Activated T-helper 1 cell treated with anti-CD3 and anti-CD28 coated beads, Interleukin-12 subunit alpha, Interleukin-12 subunit beta, Interleukin-2, Interleukin-4 antibody, amounts not matched to agents 30 ng/mL and 10 ng/mL and 1 ng/mL, durations not matched to agents 14 hours and 24 hours and 36 hours (primary cell): ENCODE measurements around the gene MICAL3. TPM values are rescaled to one million over a fixed set of nuclear protein-coding genes. Genes with fewer than 3 reads are reported as not detected.
"Not testable (repeated sequence)": the region's sequence is repeated elsewhere in the genome, so short reads cannot be mapped to it uniquely, and the experiment has no call there.

Experiments used
- DNase-seq: peaks from one replicate; pipeline ENCODE4 v3.0.0; 2021; ENCODE audit warnings: low spot score
- H3K27ac Mint-ChIP-seq: one replicate; pipeline ENCODE4 v1.8.0; 2021; ENCODE audit warnings: mild to moderate bottlenecking, mixed read lengths
- H3K27me3 Mint-ChIP-seq: one replicate; pipeline ENCODE4 v1.8.0; 2022; ENCODE audit warnings: mild to moderate bottlenecking, moderate library complexity, mixed read lengths; ENCODE audit not compliant: insufficient read depth
- H3K36me3 Mint-ChIP-seq: one replicate; pipeline ENCODE4 v1.8.0; 2021; ENCODE audit warnings: low read depth, mixed read lengths
- H3K4me1 Mint-ChIP-seq: one replicate; pipeline ENCODE4 v1.8.0; 2021; ENCODE audit warnings: low read depth, mixed read lengths
- H3K4me3 Mint-ChIP-seq: one replicate; pipeline ENCODE4 v1.8.0; 2021; ENCODE audit warnings: mild to moderate bottlenecking, moderate library complexity, mixed read lengths
- H3K9me3 Mint-ChIP-seq: one replicate; pipeline ENCODE4 v1.8.0; 2021; ENCODE audit warnings: mixed read lengths
- intact Hi-C: fragments of 100-400 bp; cut with micrococcal nuclease; formaldehyde crosslinking; loops from one replicate; pipeline ENCODE4 v1.15.1; 2024
- total RNA-seq: library from RNA; stranded (reverse); gene quantifications from 2 replicates; pipeline ENCODE4 v1.2.3, GENCODE V29; 2022

The MICAL3 gene
- total RNA-seq, 1 donor from 2014 or later: 50.6 TPM

DNA sequence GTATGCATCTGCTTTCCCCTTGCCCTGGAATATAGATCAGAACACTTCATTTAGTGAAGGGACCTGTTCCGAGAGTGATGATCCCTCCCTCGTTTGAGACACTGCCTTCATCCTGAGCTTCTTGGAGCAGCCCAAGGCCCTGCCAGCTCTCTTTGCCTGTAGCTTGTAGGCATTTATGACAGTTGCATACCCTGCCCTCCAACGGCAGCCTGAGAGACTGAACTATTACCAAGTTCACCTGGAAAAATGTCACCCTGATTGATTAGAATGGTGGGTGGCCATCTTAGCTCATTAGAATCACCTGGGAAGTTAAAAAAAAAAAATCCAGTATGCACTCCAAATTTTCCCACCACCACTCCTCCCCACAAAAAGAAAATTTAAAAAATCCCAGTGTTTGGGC is 1.5 kb downstream of the MICAL3 start:
- H3K27me3 Mint-ChIP-seq: peaks cover 58% of the 10 kb centered on the region
- H3K36me3 Mint-ChIP-seq: no peaks in the 10 kb centered on the region
- DNase-seq: no peak
- H3K4me3 Mint-ChIP-seq: peak overlapping the region; percentile 26
- H3K27ac Mint-ChIP-seq: no peak overlapping the region
- H3K9me3 Mint-ChIP-seq: no peaks in the 10 kb centered on the region
- H3K4me1 Mint-ChIP-seq: peaks cover 18% of the 10 kb centered on the region
- intact Hi-C loops: loop anchor here (5.0 kb wide), 1 partner anchor 54 kb away; the partner anchor contains the start of gene PEX26

DNA sequence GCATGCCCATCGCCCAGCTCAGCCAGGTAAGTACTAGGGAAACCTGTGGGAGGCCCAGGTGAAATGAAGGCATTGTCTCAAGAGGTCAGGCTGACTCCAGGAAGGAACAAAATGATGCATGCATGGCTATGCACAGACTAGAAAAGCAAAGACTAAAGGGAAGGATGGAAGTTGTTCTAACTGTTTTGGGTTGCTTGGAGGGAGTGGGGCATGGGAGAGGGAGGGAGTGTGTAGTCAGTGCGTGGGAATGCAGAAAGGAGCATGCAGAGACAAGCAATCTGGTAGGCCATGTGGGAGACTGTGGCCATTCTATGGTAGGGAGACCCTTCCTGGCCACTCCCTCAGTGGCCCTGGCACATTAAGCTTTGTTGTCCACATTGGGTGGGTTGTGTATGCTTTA is 2.9 kb downstream of the MICAL3 start:
- Mint-ChIP-seq H3K4me1 (peaks cover 18% of the 10 kb centered on the region), H3K9me3 (no peaks in the 10 kb centered on the region), H3K27me3 (peaks cover 44% of the 10 kb centered on the region), H3K36me3 (no peaks in the 10 kb centered on the region), H3K27ac (no peak overlapping the region), H3K4me3 (no peak overlapping the region)
- DNase-seq: no peak
- intact Hi-C loops: loop anchor here (5.0 kb wide), 1 partner anchor 56 kb away; the partner anchor contains the start of gene PEX26

DNA sequence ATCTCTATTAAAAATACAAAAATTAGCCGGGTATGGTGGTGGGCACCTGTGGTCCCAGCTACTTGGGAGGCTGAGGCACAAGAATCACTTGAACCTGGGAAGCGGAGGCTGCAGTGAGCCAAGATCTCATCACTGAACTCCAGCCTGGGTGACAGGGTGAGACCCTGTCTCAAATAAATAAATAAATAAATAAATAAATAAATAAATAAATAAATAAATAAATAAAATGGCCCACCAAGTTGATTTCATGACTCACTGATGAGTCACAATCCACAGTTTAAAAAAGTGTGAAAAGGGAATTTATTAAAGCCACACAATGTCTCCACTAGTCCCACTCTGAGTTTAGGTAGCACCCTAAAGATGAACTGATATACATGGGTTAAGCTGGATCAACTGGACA is 3.6 kb downstream of the MICAL3 start:
- not testable (repeated sequence) for DNase-seq, H3K27ac Mint-ChIP-seq, H3K4me3 Mint-ChIP-seq, H3K9me3 Mint-ChIP-seq, H3K36me3 Mint-ChIP-seq
- Mint-ChIP-seq H3K4me1 (peaks cover 18% of the 10 kb centered on the region), H3K27me3 (peaks cover 38% of the 10 kb centered on the region)
- intact Hi-C loops: loop anchor here (5.0 kb wide), 1 partner anchor 57 kb away; the partner anchor contains the start of gene PEX26

DNA sequence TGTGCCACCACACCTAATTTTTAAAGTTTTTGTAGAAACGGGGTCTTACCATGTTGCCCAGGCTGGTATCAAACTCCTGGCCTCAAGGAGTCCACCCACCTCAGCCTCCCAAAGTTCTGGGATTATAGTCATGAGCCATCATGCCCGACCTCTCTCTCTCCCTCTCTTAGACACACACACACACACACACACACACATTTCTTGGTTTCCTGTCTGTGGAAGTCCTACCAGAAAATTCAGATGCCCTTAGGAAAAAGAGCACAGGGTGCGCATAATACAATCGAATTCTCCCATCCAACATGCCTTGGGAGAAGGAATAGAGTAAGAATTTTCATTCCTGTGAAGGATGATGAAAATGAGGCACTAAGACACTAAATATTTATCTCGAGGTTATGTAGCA is 10.4 kb downstream of the MICAL3 start:
- H3K27ac Mint-ChIP-seq: no peak overlapping the region

DNA sequence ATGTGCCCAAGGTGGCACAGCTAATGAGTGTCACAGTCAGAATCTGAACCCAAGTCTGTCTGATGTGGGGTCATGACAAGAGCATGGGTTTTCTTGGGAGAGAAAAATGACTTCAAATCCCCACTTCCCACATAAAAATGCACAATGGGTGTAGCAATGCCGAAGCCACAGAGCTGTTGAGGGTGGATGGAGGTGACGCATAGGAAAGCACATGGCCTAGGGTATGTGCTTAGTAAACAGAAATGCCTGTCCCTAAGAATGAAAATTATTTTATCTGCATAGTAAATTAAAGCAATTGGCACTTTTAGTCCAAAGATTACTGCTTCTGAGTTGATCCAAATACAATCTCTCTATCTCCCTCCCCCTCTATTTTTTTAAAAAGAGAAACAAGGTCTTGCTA is 10.9 kb downstream of the MICAL3 start:
- DNase-seq: no peak
- Mint-ChIP-seq H3K27me3 (peaks cover 12% of the 10 kb centered on the region), H3K36me3 (no peaks in the 10 kb centered on the region), H3K9me3 (no peaks in the 10 kb centered on the region), H3K4me3 (no peak overlapping the region), H3K4me1 (no peaks in the 10 kb centered on the region), H3K27ac (no peak overlapping the region)
- intact Hi-C loops: no loop called here

More for the DNA sequence above, 10.4 kb downstream of the MICAL3 start:
- H3K36me3 Mint-ChIP-seq: no peaks in the 10 kb centered on the region
- H3K4me1 Mint-ChIP-seq: no peaks in the 10 kb centered on the region
- DNase-seq: no peak
- no peaks in the 10 kb centered on the region for H3K9me3 Mint-ChIP-seq
- H3K4me3 Mint-ChIP-seq: no peak overlapping the region
- peaks cover 12% of the 10 kb centered on the region for H3K27me3 Mint-ChIP-seq
- intact Hi-C loops: no loop called here

DNA sequence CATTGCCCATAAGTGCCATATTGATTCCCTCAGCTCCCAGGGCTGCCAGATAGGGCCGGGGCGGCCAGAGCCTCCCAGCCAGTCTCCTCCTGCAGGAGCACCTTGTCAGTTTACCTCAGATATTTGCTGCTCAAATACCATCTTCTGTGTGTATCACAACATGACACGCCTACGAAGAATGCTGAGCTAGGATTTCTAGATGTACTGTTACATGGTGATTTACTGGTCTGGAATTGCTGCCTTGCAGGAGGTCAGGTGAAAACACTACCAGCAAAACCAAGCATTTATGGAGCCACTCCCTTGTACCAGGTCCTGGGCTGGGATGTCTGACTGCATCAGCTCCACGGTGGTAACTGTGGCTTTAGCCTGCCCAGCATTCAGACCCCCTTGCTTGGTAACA is 11.8 kb downstream of the MICAL3 start:
- Mint-ChIP-seq H3K27ac (no peak overlapping the region), H3K36me3 (no peaks in the 10 kb centered on the region), H3K4me1 (no peaks in the 10 kb centered on the region), H3K4me3 (no peak overlapping the region), H3K27me3 (peaks cover 15% of the 10 kb centered on the region), H3K9me3 (no peaks in the 10 kb centered on the region)
- DNase-seq: no peak
- intact Hi-C loops: no loop called here

DNA sequence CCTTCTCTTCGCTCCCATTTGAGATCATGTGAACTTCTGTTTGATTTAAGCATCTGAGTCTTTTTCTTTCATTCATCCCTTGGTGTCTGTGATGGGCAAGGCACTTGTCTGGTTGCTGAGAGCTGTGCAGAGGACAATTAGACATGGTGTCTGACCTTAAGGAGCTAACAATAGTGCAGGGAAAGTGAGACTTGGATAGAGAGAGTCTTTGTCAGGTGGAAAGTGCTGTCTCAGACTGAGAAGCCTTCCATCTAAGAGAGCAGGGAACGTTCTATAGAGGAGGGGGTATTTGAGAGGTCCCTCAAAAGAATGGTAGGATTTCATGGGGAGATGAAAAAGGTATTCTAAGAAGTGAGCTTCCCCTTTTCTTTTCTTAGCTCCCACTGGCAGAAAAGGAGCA is 14.1 kb downstream of the MICAL3 start:
- Mint-ChIP-seq H3K4me3 (no peak overlapping the region), H3K9me3 (no peaks in the 10 kb centered on the region), H3K4me1 (no peaks in the 10 kb centered on the region), H3K27ac (no peak overlapping the region), H3K27me3 (peaks cover 20% of the 10 kb centered on the region), H3K36me3 (no peaks in the 10 kb centered on the region)
- intact Hi-C loops: no loop called here
- no peak for DNase-seq

DNA sequence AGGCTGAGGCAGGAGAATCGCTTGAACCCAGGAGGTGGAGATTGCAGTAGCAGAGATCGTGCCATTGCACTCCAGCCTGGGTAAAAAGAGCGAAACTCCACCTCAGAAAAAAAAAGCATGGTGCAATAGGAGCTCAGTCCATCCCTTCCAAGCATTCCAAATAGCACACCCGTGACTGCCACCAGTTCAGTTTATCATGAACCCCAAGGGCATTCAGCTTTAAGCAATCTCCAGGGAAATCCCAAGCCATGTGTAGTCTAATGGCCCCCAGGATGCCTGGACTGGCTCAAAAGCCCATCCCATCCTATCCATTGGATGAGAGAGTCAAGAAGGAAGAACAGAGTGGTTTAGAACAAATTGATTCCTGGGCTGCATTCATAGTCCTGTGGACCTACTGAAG is 16.2 kb downstream of the MICAL3 start:
- Mint-ChIP-seq H3K9me3 (no peaks in the 10 kb centered on the region), H3K27me3 (peaks cover 29% of the 10 kb centered on the region), H3K4me3 (no peak overlapping the region), H3K4me1 (no peaks in the 10 kb centered on the region), H3K36me3 (no peaks in the 10 kb centered on the region), H3K27ac (no peak overlapping the region)
- intact Hi-C loops: no loop called here
- DNase-seq: no peak

DNA sequence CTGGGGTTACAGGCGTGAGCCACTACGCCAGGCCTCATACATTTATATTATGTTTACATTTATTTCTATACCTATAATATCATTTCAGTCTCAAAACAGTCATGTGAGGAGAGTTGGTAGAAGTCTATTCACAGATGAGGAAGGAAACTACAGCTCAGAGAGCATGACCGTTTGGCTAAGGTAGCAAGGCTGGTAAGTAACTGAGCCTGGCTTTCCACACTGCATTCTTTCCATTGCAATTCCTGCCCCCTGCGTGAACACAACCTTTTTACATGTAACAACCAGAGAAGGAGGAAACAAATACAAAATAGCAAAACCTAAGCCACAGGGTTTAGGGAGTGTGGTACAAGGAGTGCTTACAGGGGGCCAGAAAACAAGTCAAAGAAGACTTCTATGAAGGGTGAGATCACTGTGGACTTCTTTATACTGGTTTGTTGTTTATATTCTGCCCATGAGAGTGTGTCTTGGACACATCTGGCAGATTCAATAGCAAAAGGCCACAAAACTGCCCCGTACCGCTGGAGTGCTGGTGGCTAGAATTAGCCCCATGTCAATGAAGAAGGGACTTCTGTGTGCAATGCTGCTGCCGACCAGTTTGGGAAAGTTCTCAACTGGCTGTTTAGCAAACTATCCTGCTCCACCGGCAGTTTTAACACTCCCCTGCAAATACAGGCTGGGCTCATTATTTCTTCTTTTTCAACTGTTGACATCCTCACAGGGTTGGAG is 19.0 kb downstream of the MICAL3 start:
- DNase-seq: no peak
- Mint-ChIP-seq H3K4me1 (peaks cover 8% of the 10 kb centered on the region), H3K27ac (no peak overlapping the region), H3K36me3 (no peaks in the 10 kb centered on the region), H3K4me3 (no peak overlapping the region), H3K27me3 (peaks cover 30% of the 10 kb centered on the region), H3K9me3 (no peaks in the 10 kb centered on the region)
- intact Hi-C loops: no loop called here

DNA sequence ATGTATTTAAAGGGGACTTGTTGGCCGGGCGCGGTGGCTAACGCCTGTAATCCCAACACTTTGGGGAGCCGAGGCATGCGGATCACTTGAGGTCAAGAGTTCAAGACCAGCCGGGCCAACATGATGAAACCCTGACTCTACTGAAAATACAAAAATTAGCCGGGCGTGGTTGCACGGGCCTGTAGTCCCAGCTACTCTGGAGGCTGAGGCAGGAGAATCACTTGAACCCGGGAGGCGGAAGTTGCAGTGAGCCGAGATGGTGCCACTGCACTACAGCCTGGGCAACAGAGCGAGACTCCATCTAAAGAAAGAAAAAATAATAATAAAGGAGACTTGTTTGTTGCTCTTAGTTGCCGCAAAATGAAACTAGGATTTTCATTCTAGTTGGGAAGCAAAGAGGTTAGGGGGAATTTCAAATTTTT is 22.5 kb downstream of the MICAL3 start:
- not testable (repeated sequence) for H3K9me3 Mint-ChIP-seq, H3K36me3 Mint-ChIP-seq, DNase-seq
- Mint-ChIP-seq H3K4me1 (peaks cover 38% of the 10 kb centered on the region), H3K27me3 (peaks cover 30% of the 10 kb centered on the region), H3K27ac (peak overlapping the region; percentile 95), H3K4me3 (peak overlapping the region; percentile 92)
- intact Hi-C loops: loop anchor here (1.0 to 2.0 kb wide), 2 partner anchors 21 to 75 kb away; partner anchors contain the start of gene PEX26

DNA sequence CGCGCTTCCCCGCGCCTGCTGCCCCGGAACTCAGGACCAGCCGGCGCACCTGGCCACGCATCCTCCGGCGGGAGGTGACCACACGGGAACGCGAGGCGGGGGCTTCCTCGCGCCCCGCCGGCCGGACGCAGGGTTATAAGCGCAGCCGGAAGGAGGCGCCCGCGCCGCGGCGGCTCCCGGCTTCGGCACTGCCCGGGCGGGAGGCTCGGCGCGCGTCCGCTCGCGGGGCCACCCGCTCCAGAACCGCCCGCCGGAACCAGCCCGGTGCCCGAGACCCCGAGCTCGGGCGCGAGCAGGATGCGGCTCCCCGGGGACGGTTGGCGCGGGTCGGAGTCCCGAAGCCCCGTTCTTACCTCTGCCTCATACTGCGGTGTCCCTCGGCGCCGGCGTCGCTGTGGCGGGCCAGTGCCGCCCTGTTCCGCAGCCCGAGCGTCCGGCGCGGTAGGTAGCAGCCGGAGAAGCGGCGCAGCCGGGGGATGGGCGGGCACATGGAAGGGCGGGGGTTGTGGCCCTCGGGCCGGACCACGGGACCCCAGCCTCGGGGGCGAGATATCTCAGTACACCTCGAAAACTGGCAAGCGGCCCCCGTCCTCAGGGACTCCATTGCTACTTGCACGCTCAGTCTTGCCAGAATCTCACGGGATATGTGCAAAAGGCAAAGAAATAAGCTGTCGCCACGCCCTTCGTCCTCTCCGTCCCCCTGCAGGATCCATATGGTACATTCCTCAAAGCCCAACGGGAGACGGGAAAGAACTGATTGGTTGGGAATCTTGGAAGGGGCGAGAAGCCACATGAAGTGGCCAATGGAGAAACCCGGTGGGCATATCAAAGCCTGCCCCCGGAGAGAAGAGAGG is 23.1 kb downstream of the MICAL3 start:
- Mint-ChIP-seq H3K36me3 (peaks cover 5% of the 10 kb centered on the region), H3K27me3 (peaks cover 29% of the 10 kb centered on the region), H3K4me1 (peaks cover 44% of the 10 kb centered on the region), H3K9me3 (no peaks in the 10 kb centered on the region), H3K4me3 (peak overlapping the region; percentile 92), H3K27ac (peak overlapping the region; percentile 95)
- intact Hi-C loops: loop anchor here (1.0 to 2.0 kb wide), 2 partner anchors 20 to 76 kb away; partner anchors contain the start of gene PEX26
- DNase-seq: peak; percentile 67

DNA sequence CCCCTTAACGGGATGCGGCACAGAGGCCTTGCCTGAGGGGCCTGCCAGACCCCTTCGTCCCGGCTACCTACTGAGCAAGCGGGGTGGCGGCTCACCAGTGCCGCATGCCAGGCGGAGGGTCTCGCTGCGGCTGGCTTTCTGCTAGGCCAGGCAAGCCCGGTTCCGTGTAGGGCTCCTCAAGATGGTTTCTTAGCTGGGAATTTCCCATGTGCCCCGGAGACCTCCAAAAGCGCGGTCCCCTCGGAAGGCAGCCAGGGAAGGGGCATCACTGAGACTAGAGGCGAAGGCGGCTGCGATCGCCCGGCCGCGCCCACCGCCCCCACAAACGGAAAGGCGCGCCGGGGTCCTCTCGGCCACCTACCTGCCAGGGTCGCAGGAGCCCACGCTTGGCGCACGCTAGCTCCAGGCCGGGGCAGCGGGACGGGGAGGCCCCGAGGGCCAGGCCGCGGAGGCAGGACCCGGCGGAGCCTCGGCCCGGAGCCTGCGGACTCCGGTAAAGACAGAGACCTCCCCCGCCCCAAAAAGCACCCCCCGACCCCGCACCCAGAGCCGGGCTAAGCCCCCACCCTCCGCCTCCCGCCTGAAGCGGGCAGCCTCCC is 23.8 kb downstream of the MICAL3 start:
- peak overlapping the region; percentile 78 for H3K4me3 Mint-ChIP-seq
- H3K4me1 Mint-ChIP-seq: peaks cover 45% of the 10 kb centered on the region
- intact Hi-C loops: loop anchor here (1.0 to 2.0 kb wide), 2 partner anchors 20 to 77 kb away; partner anchors contain the start of gene PEX26

More for the DNA sequence above, 23.8 kb downstream of the MICAL3 start:
- DNase-seq: no peak
- Mint-ChIP-seq H3K36me3 (peaks cover 5% of the 10 kb centered on the region), H3K27me3 (peaks cover 22% of the 10 kb centered on the region), H3K27ac (no peak overlapping the region), H3K9me3 (no peaks in the 10 kb centered on the region)
